ENCODE data around the gene TMLHE.
"Not testable (repeated sequence)": the region's sequence is repeated elsewhere in the genome, so short reads cannot be mapped to it uniquely, and the experiment has no call there.

Gene TMLHE

GRCh38 chrX:155505296-155505695 is 107.5 kb downstream of the TMLHE start:
- TF ChIP-seq, protein P1, sequence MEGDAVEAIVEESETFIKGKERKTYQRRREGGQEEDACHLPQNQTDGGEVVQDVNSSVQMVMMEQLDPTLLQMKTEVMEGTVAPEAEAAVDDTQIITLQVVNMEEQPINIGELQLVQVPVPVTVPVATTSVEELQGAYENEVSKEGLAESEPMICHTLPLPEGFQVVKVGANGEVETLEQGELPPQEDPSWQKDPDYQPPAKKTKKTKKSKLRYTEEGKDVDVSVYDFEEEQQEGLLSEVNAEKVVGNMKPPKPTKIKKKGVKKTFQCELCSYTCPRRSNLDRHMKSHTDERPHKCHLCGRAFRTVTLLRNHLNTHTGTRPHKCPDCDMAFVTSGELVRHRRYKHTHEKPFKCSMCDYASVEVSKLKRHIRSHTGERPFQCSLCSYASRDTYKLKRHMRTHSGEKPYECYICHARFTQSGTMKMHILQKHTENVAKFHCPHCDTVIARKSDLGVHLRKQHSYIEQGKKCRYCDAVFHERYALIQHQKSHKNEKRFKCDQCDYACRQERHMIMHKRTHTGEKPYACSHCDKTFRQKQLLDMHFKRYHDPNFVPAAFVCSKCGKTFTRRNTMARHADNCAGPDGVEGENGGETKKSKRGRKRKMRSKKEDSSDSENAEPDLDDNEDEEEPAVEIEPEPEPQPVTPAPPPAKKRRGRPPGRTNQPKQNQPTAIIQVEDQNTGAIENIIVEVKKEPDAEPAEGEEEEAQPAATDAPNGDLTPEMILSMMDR (IDR thresholded peaks at IDR 0.05; ENCODE audit: insufficient read depth, low read length, missing control alignments), result no peak
- H3K4me3 ChIP-seq (ENCODE audit: low read depth, low read length), result no peak overlapping the region
- ChIA-PET CTCF (no interaction called here), POLR2A (no interaction called here)
- DNase-seq (ENCODE audit: low read depth, low spot score), result no peak

DNA sequence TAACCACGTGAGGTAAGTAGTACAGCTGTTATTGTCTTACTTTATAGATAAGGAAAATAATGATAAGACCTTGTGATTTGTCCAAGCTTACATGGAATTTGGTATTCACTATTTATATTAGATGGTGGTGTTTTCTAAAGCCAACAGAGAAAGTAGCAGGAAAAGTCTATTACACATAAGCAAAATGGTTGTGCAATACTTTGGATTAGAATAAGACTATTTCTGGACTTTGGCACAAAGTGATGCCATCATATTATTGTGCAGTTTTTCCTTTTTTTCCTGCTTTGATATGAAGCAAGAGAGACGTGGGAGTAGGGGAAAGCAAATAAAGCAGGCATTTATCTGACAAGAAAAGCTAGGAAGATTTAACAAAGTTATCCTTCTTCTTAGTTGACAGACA is 117.6 kb downstream of the TMLHE start:
- POLR2A ChIA-PET, CTCF ChIA-PET: not testable (repeated sequence)

GRCh38 chrX:155491421-155491820 is 121.3 kb downstream of the TMLHE start:
- DNase-seq (ENCODE audit: low read depth, low spot score); CTCF ChIA-PET; POLR2A ChIA-PET; H3K4me3 ChIP-seq (ENCODE audit: low read depth, low read length): not testable (repeated sequence)

More for the DNA sequence above, 117.6 kb downstream of the TMLHE start:
- H3K4me3 ChIP-seq (ENCODE audit: low read depth, low read length); DNase-seq (ENCODE audit: low read depth, low spot score): not testable (repeated sequence)

DNA sequence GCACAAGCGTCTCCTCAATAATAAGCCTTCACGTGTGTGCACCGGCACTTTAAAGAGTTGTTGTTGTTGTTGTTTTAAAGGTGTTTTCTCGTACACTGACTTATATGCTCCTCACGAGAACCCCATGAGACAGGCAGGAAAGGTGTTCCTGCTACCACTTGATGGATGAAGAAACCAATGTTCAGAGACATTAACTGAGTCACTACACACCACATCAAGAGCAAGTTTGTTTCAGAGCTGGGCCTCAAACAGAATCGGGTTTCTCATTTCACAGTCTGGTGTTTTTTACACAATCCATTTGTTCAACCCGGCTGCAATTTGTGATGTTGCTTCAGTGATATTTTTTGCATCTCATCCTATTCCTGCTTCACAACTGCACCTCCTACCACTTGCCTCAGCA is 135.6 kb downstream of the TMLHE start:
- H3K4me3 ChIP-seq (ENCODE audit: low read depth, low read length); CTCF ChIA-PET; POLR2A ChIA-PET; DNase-seq (ENCODE audit: low read depth, low spot score): not testable (repeated sequence)

DNA sequence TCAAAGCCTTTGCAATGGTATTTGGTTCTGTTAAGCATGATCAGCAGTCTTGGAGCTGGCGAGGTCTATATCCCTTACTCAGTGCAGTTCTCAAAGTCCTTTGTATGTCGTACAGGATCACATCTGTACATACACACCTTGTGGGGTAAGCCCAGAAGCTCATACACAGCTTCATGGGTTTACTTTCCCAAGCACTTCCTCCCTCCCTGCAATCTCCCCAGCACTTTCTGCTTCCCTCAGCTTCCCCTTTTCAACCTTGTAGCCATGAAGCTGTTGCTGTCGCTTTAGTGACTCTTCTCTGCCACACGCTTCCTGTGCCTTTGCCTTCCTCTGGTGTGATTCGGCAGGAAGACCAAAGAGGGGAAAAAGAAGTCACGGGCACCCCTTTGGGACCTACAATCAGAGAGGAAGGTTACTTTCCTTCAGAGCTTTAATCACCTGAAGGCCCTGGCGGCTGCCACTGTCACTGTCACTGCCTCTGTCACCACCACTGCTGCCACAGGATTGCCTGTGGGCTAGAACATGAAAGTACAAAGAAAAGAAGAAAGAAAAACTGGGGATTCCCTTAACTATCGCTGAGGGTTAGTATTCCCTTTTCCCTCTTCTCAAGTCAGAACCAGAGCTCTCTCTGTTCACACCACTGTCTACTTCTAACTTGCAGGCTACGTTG is 146.3 kb downstream of the TMLHE start:
- CTCF ChIA-PET; DNase-seq (ENCODE audit: low read depth, low spot score); POLR2A ChIA-PET; H3K4me3 ChIP-seq (ENCODE audit: low read depth, low read length): not testable (repeated sequence)

DNA sequence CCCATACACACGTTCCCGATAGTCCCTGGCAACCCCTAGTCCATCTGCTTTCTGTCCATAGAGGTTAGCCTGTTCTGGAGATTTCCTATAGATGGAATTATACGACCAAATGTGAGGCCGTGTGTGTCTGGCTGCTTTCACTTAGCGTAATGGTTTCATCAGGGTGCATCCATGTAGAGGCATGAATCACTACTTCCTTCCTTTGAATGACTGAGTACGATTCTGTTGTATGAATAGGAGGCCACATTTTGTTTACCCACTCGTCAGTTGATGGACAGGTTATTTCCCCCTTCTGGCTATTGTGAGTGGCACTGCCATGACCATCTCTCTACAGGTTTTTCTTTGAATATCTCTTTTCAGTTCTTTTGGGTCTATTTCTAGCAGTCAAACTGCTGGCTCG is 152.3 kb downstream of the TMLHE start:
- POLR2A ChIA-PET; CTCF ChIA-PET; H3K4me3 ChIP-seq (ENCODE audit: low read depth, low read length); DNase-seq (ENCODE audit: low read depth, low spot score): not testable (repeated sequence)

- CTCF ChIA-PET; DNase-seq (ENCODE audit: low read depth, low spot score); H3K4me3 ChIP-seq (ENCODE audit: low read depth, low read length); POLR2A ChIA-PET: not testable (repeated sequence)
Measured at GRCh38 chrX:155458471-155458870, 154.3 kb downstream of the TMLHE start, which contains the start of gene F8A3. Gene F8A3, minus strand, starts transcription at chrX:155458620. Its CDS starts 20 bp downstream, at chrX:155458600.

GRCh38 chrX:155457761-155458447 is 154.8 kb downstream of the TMLHE start:
- H3K4me3 ChIP-seq (ENCODE audit: low read depth, low read length); DNase-seq (ENCODE audit: low read depth, low spot score); POLR2A ChIA-PET; CTCF ChIA-PET: not testable (repeated sequence)

DNA sequence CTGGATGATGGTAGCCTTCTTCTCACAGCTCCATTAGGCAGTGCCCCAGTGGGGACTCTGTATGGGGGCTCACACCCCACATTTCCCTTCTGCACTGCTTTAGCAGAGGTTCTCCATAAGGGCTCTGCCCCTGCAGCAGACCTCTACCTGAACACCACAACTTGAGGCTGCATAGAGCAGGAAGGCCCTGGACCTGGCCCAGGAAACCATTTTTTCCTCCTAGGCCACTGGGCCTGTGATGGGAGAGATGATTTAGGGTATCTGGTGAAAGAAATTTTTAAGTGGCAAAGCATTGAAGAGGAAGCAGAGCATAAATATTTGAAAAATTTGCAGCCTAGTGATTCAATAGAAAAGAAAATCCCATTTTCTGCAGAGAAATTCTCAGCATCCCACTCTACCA is 171.7 kb downstream of the TMLHE start:
- CTCF ChIA-PET, result no interaction called here
- H3K4me3 ChIP-seq (ENCODE audit: low read depth, low read length), result no peak overlapping the region
- no peak for DNase-seq (ENCODE audit: low read depth, low spot score)
- TF ChIP-seq, protein P1 (IDR thresholded peaks at IDR 0.05; ENCODE audit: insufficient read depth, low read length, missing control alignments), result no peak
- POLR2A ChIA-PET, result no interaction called here

All from AG04449 (cell line).